K562 (cell line): ENCODE data around the gene SPATC1L. TPM values are rescaled to one million over a fixed set of nuclear protein-coding genes. Genes with fewer than 3 reads are reported as not detected.

Experiments used
- CBX8 ChIP-seq: fragments of 200-600 bp; sonication (generic); IDR thresholded peaks from 2 replicates; pipeline ENCODE4 v1.6.1; 2012; ENCODE audit warnings: borderline replicate concordance, mixed run types, low read depth, mild to moderate bottlenecking, moderate library complexity, mixed read lengths, low read length, control low read depth, inconsistent platforms; ENCODE audit not compliant: poor library complexity, severe bottlenecking; ENCODE audit errors: extremely low read depth
- EP300 ChIP-seq: IDR thresholded peaks from 2 replicates; pipeline ENCODE4 v1.6.1; 2012; ENCODE audit warnings: low read length, improper control_type of control experiment
- SNRNP70 ChIP-seq: fragments of 200-400 bp; formaldehyde crosslinking; optimal IDR thresholded peaks from 2 replicates; pipeline ENCODE3; 2017; ENCODE audit warnings: low read depth, low read length
- TOE1 ChIP-seq, 2 experiments: fragments of 450-650 bp in 1 of 2; sonication (generic) in 1 of 2; formaldehyde crosslinking in 1 of 2; IDR thresholded peaks; 2 replicates each; pipeline versions ENCODE4 v1.7.1 to v1.8.0; 2016 to 2022; ENCODE audit warnings: borderline replicate concordance in 2 of 2, mild to moderate bottlenecking in 2 of 2, antibody characterized with exemption in 1 of 2, inconsistent platforms in 1 of 2, low read depth in 1 of 2, missing genetic modification reagents in 1 of 2, moderate library complexity in 1 of 2
- TRIM28 ChIP-seq: fragments of 450-650 bp; IDR thresholded peaks from 2 replicates; pipeline ENCODE4 v1.6.1; 2017
- YY1 ChIP-seq, 3 experiments: IDR thresholded peaks; 2 replicates each; pipeline ENCODE4 v1.6.1; 2011; ENCODE audit warnings: low read length in 2 of 3, mild to moderate bottlenecking in 2 of 3, moderate library complexity in 2 of 3, borderline replicate concordance in 1 of 3, control low read depth in 1 of 3, low read depth in 1 of 3; ENCODE audit not compliant: insufficient read depth in 3 of 3, insufficient replicate concordance in 2 of 3, control insufficient read depth in 1 of 3, insufficient read length in 1 of 3; ENCODE audit errors: extremely low read depth in 1 of 3
- ZFP36 ChIP-seq: fragments of 150-350 bp; IDR thresholded peaks from 2 replicates; pipeline ENCODE4 v1.6.1; 2018; ENCODE audit warnings: low read length, low read depth; ENCODE audit not compliant: partially characterized antibody
- ZKSCAN3 ChIP-seq: fragments of 250-450 bp; sonication (Bioruptor Pico); IDR thresholded peaks from 2 replicates; pipeline ENCODE4 v1.4.0; 2020
- ZNF217 ChIP-seq: sonication (generic); formaldehyde crosslinking; IDR thresholded peaks from 2 replicates; pipeline ENCODE4 v1.8.0; 2022; ENCODE audit warnings: mild to moderate bottlenecking, missing genetic modification reagents
- polyA plus RNA-seq, 8 experiments: library from polyadenylated mRNA; depleted of rRNA in 4 of 8; stranded (reverse) in 5 of 8; unstranded in 3 of 8; fragments of >200 nt; fragmentation: Nextera tagmentation in 2 of 8; fragmentation: Illumina TruSeq in 1 of 8; extraction: Ambion mirVana in 2 of 8; extraction: Trizol in 1 of 8; gene quantifications; 2 replicates each; pipeline versions ENCODE4 v1.2.1 to v1.2.3, GENCODE V29; 2011 to 2014; ENCODE audit warnings: inconsistent platforms in 1 of 8, missing spikeins in 1 of 8
- total RNA-seq, 7 experiments: library from RNA; depleted of rRNA in 6 of 7; stranded (reverse); fragments of >200 nt in 6 of 7; fragmentation: Illumina TruSeq in 2 of 7; extraction: Trizol in 2 of 7; gene quantifications; 2 replicates each; pipeline versions ENCODE4 v1.2.1 to v1.2.3, GENCODE V29; 2011 to 2021; ENCODE audit warnings: low replicate concordance in 1 of 7
- TF ChIP-seq, protein P1 (sequence below), 2 experiments: fragments of 450-650 bp; conservative IDR thresholded peaks; 2 replicates each; pipeline ENCODE4 v1.6.1; 2017; ENCODE audit warnings: mild to moderate bottlenecking in 2 of 2, moderate library complexity in 2 of 2
- TF ChIP-seq, protein P2 (sequence below): fragments of 250-450 bp; sonication (Bioruptor Pico); IDR thresholded peaks from 2 replicates; pipeline ENCODE4 v1.8.0; 2022; ENCODE audit warnings: inconsistent platforms
- TF ChIP-seq, protein P3 (sequence below): fragments of 250-450 bp; sonication (Bioruptor Pico); IDR thresholded peaks from 2 replicates; pipeline ENCODE4 v1.5.0; 2021; ENCODE audit warnings: mild to moderate bottlenecking, moderate library complexity

SPATC1L gene
- total and polyA plus RNA-seq, 9 of the 15 experiments (the other 6 are each of a cell fraction or from before 2014, with no cell fraction given) = 0.14 to 121 (median 34.0) TPM; not detected in 1

DNA sequence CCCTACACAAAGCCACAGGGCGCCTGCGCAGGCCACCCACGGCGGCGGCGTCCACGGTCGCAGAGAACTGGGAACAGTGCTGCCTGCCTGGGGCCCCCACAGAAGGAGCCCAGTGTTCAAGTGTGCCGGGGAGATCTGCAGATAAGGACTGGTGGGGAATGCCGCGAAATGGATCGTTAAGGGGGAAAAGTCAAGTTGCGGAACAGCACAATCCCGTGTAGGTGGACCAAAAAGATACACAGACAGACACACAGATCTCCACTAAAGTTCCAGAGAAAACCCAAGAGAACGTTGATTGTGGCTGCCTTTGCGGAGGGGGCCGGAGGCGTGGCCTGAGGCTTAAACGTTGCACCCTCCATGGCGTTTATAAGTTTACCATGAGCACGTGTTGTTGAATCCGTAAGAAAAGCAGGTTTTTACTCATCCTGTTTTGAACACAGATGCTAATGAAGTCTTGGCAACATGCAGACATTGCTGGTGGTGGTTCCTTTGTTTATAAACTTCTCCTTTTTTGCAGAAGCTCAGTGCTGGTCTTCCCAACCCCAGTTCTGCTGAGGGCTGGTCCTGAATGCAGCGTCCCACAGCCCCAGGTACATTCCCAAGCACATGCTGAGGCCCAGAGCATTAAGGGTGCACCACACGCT, 4.1 kb downstream of the SPATC1L start (continued):
- TF ChIP-seq, protein P1, sequence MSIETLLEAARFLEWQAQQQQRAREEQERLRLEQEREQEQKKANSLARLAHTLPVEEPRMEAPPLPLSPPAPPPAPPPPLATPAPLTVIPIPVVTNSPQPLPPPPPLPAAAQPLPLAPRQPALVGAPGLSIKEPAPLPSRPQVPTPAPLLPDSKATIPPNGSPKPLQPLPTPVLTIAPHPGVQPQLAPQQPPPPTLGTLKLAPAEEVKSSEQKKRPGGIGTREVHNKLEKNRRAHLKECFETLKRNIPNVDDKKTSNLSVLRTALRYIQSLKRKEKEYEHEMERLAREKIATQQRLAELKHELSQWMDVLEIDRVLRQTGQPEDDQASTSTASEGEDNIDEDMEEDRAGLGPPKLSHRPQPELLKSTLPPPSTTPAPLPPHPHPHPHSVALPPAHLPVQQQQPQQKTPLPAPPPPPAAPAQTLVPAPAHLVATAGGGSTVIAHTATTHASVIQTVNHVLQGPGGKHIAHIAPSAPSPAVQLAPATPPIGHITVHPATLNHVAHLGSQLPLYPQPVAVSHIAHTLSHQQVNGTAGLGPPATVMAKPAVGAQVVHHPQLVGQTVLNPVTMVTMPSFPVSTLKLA (conservative IDR thresholded peaks at IDR 0.05) = peak; percentile 92 to 93
- TF ChIP-seq ZFP36 = peak; percentile 61
- no peak for TF ChIP-seq SNRNP70
- TF ChIP-seq ZKSCAN3 (CRISPR knock-in tag) = no peak
- TF ChIP-seq TOE1 (IDR thresholded peaks at IDR 0.05; ENCODE audit: borderline replicate concordance) = no peak
- TF ChIP-seq TOE1 (CRISPR knock-in tag; IDR thresholded peaks at IDR 0.05; ENCODE audit: borderline replicate concordance, low read depth) = no peak
- TF ChIP-seq TRIM28 = no peak; the same call in 1 of the 2 replicates
- no peak for TF ChIP-seq ZNF217 (CRISPR knock-in tag)
- TF ChIP-seq CBX8 = no peak
- TF ChIP-seq YY1 (IDR thresholded peaks at IDR 0.05; ENCODE audit: borderline replicate concordance in 1 of 3, control insufficient read depth in 1 of 3, extremely low read depth in 1 of 3, insufficient read depth in 3 of 3, insufficient read length in 1 of 3, insufficient replicate concordance in 2 of 3, low read depth in 1 of 3, low read length in 2 of 3) = peak in 1 of 3 experiments; percentile 16
- TF ChIP-seq EP300 = 0 out of 2 replicates have a peak, but pooled peaks have one; percentile 12
- TF ChIP-seq, protein P2, sequence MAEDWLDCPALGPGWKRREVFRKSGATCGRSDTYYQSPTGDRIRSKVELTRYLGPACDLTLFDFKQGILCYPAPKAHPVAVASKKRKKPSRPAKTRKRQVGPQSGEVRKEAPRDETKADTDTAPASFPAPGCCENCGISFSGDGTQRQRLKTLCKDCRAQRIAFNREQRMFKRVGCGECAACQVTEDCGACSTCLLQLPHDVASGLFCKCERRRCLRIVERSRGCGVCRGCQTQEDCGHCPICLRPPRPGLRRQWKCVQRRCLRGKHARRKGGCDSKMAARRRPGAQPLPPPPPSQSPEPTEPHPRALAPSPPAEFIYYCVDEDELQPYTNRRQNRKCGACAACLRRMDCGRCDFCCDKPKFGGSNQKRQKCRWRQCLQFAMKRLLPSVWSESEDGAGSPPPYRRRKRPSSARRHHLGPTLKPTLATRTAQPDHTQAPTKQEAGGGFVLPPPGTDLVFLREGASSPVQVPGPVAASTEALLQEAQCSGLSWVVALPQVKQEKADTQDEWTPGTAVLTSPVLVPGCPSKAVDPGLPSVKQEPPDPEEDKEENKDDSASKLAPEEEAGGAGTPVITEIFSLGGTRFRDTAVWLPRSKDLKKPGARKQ (CRISPR knock-in tag) = 0 out of 2 replicates have a peak, but pooled peaks have one; percentile 16
- TF ChIP-seq, protein P3, sequence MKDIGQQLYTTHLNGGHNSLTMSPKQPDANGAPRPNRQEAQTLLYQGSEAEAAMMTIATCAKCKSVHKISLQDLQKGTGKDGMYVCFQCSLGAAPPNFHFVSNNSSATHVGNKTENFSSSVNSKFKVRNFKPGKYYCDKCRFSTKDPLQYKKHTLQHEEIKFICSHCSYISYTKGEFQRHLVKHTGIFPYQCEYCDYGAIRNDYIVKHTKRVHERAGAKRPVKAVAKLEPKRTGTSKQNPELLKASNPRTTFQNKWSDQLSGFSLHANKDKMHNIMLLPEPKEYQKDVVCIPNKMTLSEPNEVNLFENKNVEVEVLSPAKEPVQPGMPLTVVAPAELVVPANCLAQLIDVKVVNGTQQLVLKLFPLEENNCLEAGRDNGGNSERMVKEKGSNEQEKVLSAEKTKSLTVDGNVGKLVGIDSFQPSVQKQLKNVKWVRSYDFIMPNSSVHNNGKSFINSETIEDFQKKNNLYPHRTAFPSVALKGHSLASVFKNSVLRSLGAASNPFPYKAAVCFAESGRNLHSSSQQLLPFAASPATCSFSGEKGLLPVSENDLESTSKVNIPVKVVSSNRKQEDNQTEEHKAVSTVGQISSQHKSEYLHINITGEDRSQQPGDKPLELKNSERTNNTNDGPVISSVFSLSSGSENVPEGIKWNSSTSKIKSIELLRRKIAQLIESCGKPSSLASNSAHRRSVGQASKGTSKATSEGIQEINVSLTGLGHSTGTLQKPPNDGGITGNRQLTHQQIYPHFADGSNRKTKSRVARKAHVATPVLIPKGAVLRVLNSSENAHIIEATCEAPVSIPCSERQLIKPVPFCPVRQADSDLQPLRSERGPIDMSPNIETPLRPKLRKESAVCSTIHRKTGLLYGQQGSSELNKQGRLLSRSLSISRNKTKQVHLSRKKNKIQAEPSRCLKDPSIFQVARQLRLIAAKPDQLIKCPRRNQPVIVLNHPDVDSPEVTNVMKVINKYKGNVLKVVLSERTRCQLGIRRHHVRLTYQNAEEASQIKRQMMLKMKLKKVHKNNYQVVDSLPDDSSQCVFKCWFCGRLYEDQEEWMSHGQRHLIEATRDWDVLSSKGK = no peak
